Ovary (tissue), 9 donors: ENCODE measurements around the gene SMAD1. TPM values are rescaled to one million over a fixed set of nuclear protein-coding genes. Genes with fewer than 3 reads are reported as not detected.
"Not testable (repeated sequence)": the region's sequence is repeated elsewhere in the genome, so short reads cannot be mapped to it uniquely, and the experiment has no call there.

Experiments used
- DNase-seq, 5 donors: peaks; one replicate each; pipeline ENCODE4 v3.0.0-alpha.2; 2019 to 2020
- H3K27ac ChIP-seq, 2 donors: fragments of 200-600 bp; one replicate each; pipeline versions ENCODE4 v1.5.1 to v1.8.0; 2019 to 2022
- H3K27me3 ChIP-seq: fragments of 200-600 bp; one replicate; pipeline ENCODE4 v1.8.0; 2022
- H3K36me3 ChIP-seq: fragments of 200-600 bp; sonication (generic); one replicate; pipeline ENCODE4 v1.5.1; 2019
- H3K4me1 ChIP-seq: one replicate; pipeline ENCODE4 v1.8.1; 2013; ENCODE audit warnings: mild to moderate bottlenecking, moderate library complexity; ENCODE audit not compliant: insufficient read depth
- H3K4me3 ChIP-seq: fragments of 200-600 bp; sonication (generic); one replicate; pipeline ENCODE4 v1.5.1; 2017
- H3K9me3 ChIP-seq, 2 donors: fragments of 200-600 bp in 1 of 2; sonication (generic) in 1 of 2; one replicate each; pipeline versions ENCODE4 v1.5.1 to v1.8.1; 2013 to 2019; ENCODE audit warnings: mild to moderate bottlenecking in 1 of 2, moderate library complexity in 1 of 2
- CTCF ChIP-seq, 3 donors: fragments of 450-650 bp in 2 of 3; fragments of 200-600 bp in 1 of 3; IDR thresholded peaks; one replicate each; pipeline versions ENCODE4 v1.5.1 to v1.8.0; 2016 to 2022; ENCODE audit warnings: antibody characterized with exemption in 3 of 3, mild to moderate bottlenecking in 1 of 3
- EP300 ChIP-seq: sonication (generic); formaldehyde crosslinking; IDR thresholded peaks from one replicate; pipeline ENCODE4 v1.6.1; 2017; ENCODE audit warnings: antibody characterized with exemption
- POLR2A ChIP-seq: fragments of 450-650 bp; IDR thresholded peaks from one replicate; pipeline ENCODE4 v1.6.1; 2017; ENCODE audit warnings: antibody characterized with exemption, mild to moderate bottlenecking, moderate library complexity
- WGBS, 3 donors: extraction: QIAGEN DNeasy Blood & Tissue Kit in 1 of 3; methylation state at CpG; one replicate each; pipeline versions ENCODE4 v1.1.5 to v1.1.7; 2013 to 2017; 5-methylcytosine and 5-hydroxymethylcytosine counted together
- intact Hi-C, 4 donors: fragments of 100-400 bp; cut with DNase I; formaldehyde crosslinking; loops; one replicate each; pipeline versions ENCODE4 v1.11.0 to v1.15.1; 2022 to 2023
- polyA plus RNA-seq, 2 donors: library from polyadenylated mRNA; stranded (reverse); fragments of 200-250 nt in 1 of 2; fragments of 350-450 nt in 1 of 2; fragmentation: Illumina TruSeq in 1 of 2; extraction: RNeasy Lipid Tissue Mini Kit (QIAGEN cat#74804) in 1 of 2; gene quantifications; one replicate each; pipeline ENCODE4 v1.2.3, GENCODE V29; 2013 to 2014
- total RNA-seq, 7 donors: library from RNA; depleted of rRNA in 2 of 7; stranded (reverse); fragments of >200 nt in 2 of 7; fragmentation: NEBNext Ultra II Directional in 3 of 7; extraction: Animal tissue kit (Norgen Biotek cat#: 25700) in 3 of 7; gene quantifications; one replicate each; pipeline versions ENCODE4 v1.1.0 to v1.2.4, GENCODE V29; 2016 to 2023
- donor health status: DM: no; HTN: no; CAD: no; lungs with moderate emphysema.
- donor health status: DM: no; HTN: no; CAD: no.
- donor health status: Bipolar disorder and iron deficiency.
- donor health status: DM: yes; HTN: yes; CAD: no.
- donor health status: DM: no; HTN: no; CAD: no.
- donor health status: DM: yes; HTN: yes; CAD: no.

The SMAD1 gene
- total and polyA plus RNA-seq, 9 donors: 13.6 to 39.5 (median 19.8) TPM

GRCh38 chr4:145565328-145565727 is 83.7 kb downstream of the SMAD1 start:
- WGBS, 3 donors: 55 to 74% (median 59%) methylated on average over 1 of the region's 1 CpG
- H3K4me3 ChIP-seq: no peak overlapping the region
- intact Hi-C loops: no loop called here

GRCh38 chr4:145566086-145566708 is 84.5 kb downstream of the SMAD1 start:
- H3K4me1 ChIP-seq: no peaks in the 10 kb centered on the region
- peaks cover 0 to 3% of the 10 kb centered on the region in 2 donors for H3K9me3 ChIP-seq
- H3K27me3 ChIP-seq: no peaks in the 10 kb centered on the region
- H3K4me3 ChIP-seq: no peak overlapping the region
- no peak for TF ChIP-seq EP300
- TF ChIP-seq POLR2A: no peak
- no peak for TF ChIP-seq CTCF (IDR thresholded peaks at IDR 0.05)
- no peak for DNase-seq
- intact Hi-C loops: no loop called here
- 94 to 96% (median 95%) methylated on average over 5 of the region's 5 CpGs for WGBS, 3 donors
- H3K27ac ChIP-seq: no peak overlapping the region
- no peaks in the 10 kb centered on the region for H3K36me3 ChIP-seq

More at GRCh38 chr4:145565328-145565727, 83.7 kb downstream of the SMAD1 start:
- Histone ChIP-seq H3K4me1 (no peaks in the 10 kb centered on the region), H3K36me3 (no peaks in the 10 kb centered on the region), H3K27me3 (no peaks in the 10 kb centered on the region), H3K9me3 (peaks cover 0 to 3% of the 10 kb centered on the region in 2 donors), H3K27ac (no peak overlapping the region)
- TF ChIP-seq CTCF (IDR thresholded peaks at IDR 0.05): no peak
- TF ChIP-seq EP300: no peak
- no peak for TF ChIP-seq POLR2A
- DNase-seq: no peak

- Histone ChIP-seq H3K27ac (no peak overlapping the region), H3K4me1 (no peaks in the 10 kb centered on the region), H3K9me3 (peaks cover 0 to 3% of the 10 kb centered on the region in 2 donors), H3K27me3 (no peaks in the 10 kb centered on the region), H3K36me3 (no peaks in the 10 kb centered on the region), H3K4me3 (no peak overlapping the region)
- DNase-seq: no peak
- TF ChIP-seq POLR2A (no peak), CTCF (IDR thresholded peaks at IDR 0.05) (no peak)
- WGBS, 3 donors: 76 to 85% (median 76%) methylated on average over 5 of the region's 5 CpGs
- intact Hi-C loops: no loop called here
Observed at GRCh38 chr4:145566768-145567167, 85.1 kb downstream of the SMAD1 start.

GRCh38 chr4:145567516-145567915 is 85.9 kb downstream of the SMAD1 start:
- Histone ChIP-seq H3K4me3 (no peak overlapping the region), H3K36me3 (no peaks in the 10 kb centered on the region), H3K9me3 (peaks cover 0 to 3% of the 10 kb centered on the region in 2 donors), H3K27me3 (no peaks in the 10 kb centered on the region), H3K4me1 (no peaks in the 10 kb centered on the region), H3K27ac (no peak overlapping the region)
- TF ChIP-seq EP300 (no peak), CTCF (IDR thresholded peaks at IDR 0.05) (no peak), POLR2A (no peak)
- intact Hi-C loops: no loop called here
- 93 to 95% (median 93%) methylated on average over 2 of the region's 2 CpGs for whole genome bisulfite sequencing, 3 donors
- no peak for DNase-seq

GRCh38 chr4:145574546-145574945 is 92.9 kb downstream of the SMAD1 start:
- intact Hi-C loops, H3K4me1 ChIP-seq, H3K9me3 ChIP-seq, H3K27me3 ChIP-seq, H3K36me3 ChIP-seq, DNase-seq, H3K4me3 ChIP-seq, H3K27ac ChIP-seq: not testable (repeated sequence)
- 70 to 76% (median 71%) methylated on average over 7 of the region's 7 CpGs for WGBS, 3 donors
